Hair follicular keratinocyte (primary cell): Measurements from ENCODE around the gene DEFB116. TPM values are rescaled to one million over a fixed set of nuclear protein-coding genes. Genes with fewer than 3 reads are reported as not detected.

ENCODE experiments used
- total RNA-seq: library from RNA; depleted of rRNA; stranded (reverse); fragments of >200 nt; gene quantifications from 2 replicates; pipeline ENCODE4 v1.2.3, GENCODE V29; 2015

DEFB116 gene, protein sequence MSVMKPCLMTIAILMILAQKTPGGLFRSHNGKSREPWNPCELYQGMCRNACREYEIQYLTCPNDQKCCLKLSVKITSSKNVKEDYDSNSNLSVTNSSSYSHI
- not detected in 2 replicates for total RNA-seq

GRCh38 chr20:31308535-31309162 lies at the start of gene DEFB116:
DEFB116 (minus strand) TSS chr20:31308585; CDS start chr20:31308585, 0 bp downstream.

GRCh38 chr20:31257364-31257763 lies 51.0 kb downstream of the DEFB116 start, which contains the start of gene DEFB115:
DEFB115 (plus strand) TSS chr20:31257664; CDS start chr20:31257664, 0 bp downstream.

Other genes starting within 250 kb of the DEFB116 start
- not detected in 2 replicates for gene DEFB115, start 50.9 kb downstream of the DEFB116 start, total RNA-seq
- gene DEFB118, start 60.0 kb upstream of the DEFB116 start, total RNA-seq: not detected in 2 replicates
- not detected in 2 replicates for gene DEFB119, start 82.0 kb upstream of the DEFB116 start, total RNA-seq
- not detected in 2 replicates for gene DEFB121, start 97.6 kb upstream of the DEFB116 start, total RNA-seq
- not detected in 2 replicates for gene DEFB123, start 132.0 kb upstream of the DEFB116 start, total RNA-seq
- gene DEFB124, start 166.5 kb upstream of the DEFB116 start, total RNA-seq: not detected in 2 replicates
- not detected in 2 replicates for gene REM1, start 166.7 kb upstream of the DEFB116 start, total RNA-seq
- 46.1 and 61.0 TPM in 2 replicates for gene HM13, start 205.9 kb upstream of the DEFB116 start, total RNA-seq